HUES6 (cell line): ENCODE results near the gene PLK2.

Experiments
- H3K27ac ChIP-seq: 2 replicates; pipeline ENCODE4 v1.7.0; 2013; ENCODE audit warnings: low read depth, mild to moderate bottlenecking, low read length, inconsistent platforms
- H3K27me3 ChIP-seq: 2 replicates; pipeline ENCODE4 v1.6.1; 2013; ENCODE audit warnings: low read length; ENCODE audit not compliant: control insufficient read depth, insufficient read depth
- H3K36me3 ChIP-seq: 2 replicates; pipeline ENCODE4 v1.6.1; 2013; ENCODE audit warnings: low read length; ENCODE audit not compliant: control insufficient read depth, insufficient read depth
- H3K4me1 ChIP-seq: 2 replicates; pipeline ENCODE4 v1.6.1; 2013; ENCODE audit warnings: low read length; ENCODE audit not compliant: control insufficient read depth, insufficient read depth
- H3K4me3 ChIP-seq: 2 replicates; pipeline ENCODE4 v1.5.1; 2013; ENCODE audit warnings: low read depth, low read length
- H3K9ac ChIP-seq: one replicate; pipeline ENCODE4 v1.6.1; 2013; ENCODE audit warnings: mild to moderate bottlenecking, low read length
- H3K9me3 ChIP-seq: 2 replicates; pipeline ENCODE4 v1.6.1; 2013; ENCODE audit warnings: low read depth, low read length; ENCODE audit not compliant: control insufficient read depth, insufficient read depth

Gene PLK2

GRCh38 chr5:58410441-58410840 lies 49.4 kb downstream of the PLK2 start:
- H3K9ac ChIP-seq = no peak overlapping the region
- no peak overlapping the region for H3K27ac ChIP-seq
- H3K4me1 ChIP-seq = peaks cover 29% of the 10 kb centered on the region
- H3K36me3 ChIP-seq = no peaks in the 10 kb centered on the region
- H3K9me3 ChIP-seq = no peaks in the 10 kb centered on the region
- no peak overlapping the region for H3K4me3 ChIP-seq
- H3K27me3 ChIP-seq = no peaks in the 10 kb centered on the region

- Histone ChIP-seq H3K4me1 (peaks cover 37% of the 10 kb centered on the region), H3K27ac (peak overlapping the region; percentile 75), H3K4me3 (no peak overlapping the region), H3K9ac (no peak overlapping the region), H3K36me3 (no peaks in the 10 kb centered on the region), H3K27me3 (no peaks in the 10 kb centered on the region), H3K9me3 (no peaks in the 10 kb centered on the region)
These were observed 52.7 kb downstream of the PLK2 start for GRCh38 chr5:58407042-58407719.

- H3K4me3 ChIP-seq = no peak overlapping the region
These were observed 53.5 kb downstream of the PLK2 start for GRCh38 chr5:58406394-58406793.

GRCh38 chr5:58405175-58405574 lies 54.7 kb downstream of the PLK2 start:
- Histone ChIP-seq H3K9me3 (no peaks in the 10 kb centered on the region), H3K4me3 (no peak overlapping the region), H3K36me3 (no peaks in the 10 kb centered on the region), H3K27me3 (no peaks in the 10 kb centered on the region), H3K9ac (no peak overlapping the region), H3K4me1 (peaks cover 37% of the 10 kb centered on the region), H3K27ac (no peak overlapping the region)

More at GRCh38 chr5:58406394-58406793, 53.5 kb downstream of the PLK2 start:
- Histone ChIP-seq H3K4me1 (peaks cover 37% of the 10 kb centered on the region), H3K36me3 (no peaks in the 10 kb centered on the region), H3K27me3 (no peaks in the 10 kb centered on the region), H3K27ac (peak overlapping the region; percentile 75), H3K9me3 (no peaks in the 10 kb centered on the region), H3K9ac (no peak overlapping the region)

GRCh38 chr5:58404734-58405133 lies 55.2 kb downstream of the PLK2 start:
- Histone ChIP-seq H3K27ac (no peak overlapping the region), H3K27me3 (no peaks in the 10 kb centered on the region), H3K9me3 (no peaks in the 10 kb centered on the region), H3K4me3 (no peak overlapping the region), H3K4me1 (peaks cover 36% of the 10 kb centered on the region), H3K9ac (no peak overlapping the region), H3K36me3 (no peaks in the 10 kb centered on the region)
